Stimulated activated CD8-positive, alpha-beta memory T cell treated with anti-CD3 and anti-CD28 coated beads, Interleukin-7, amount 100 ng/mL, for 24 hours (primary cell): ENCODE measurements around the gene OR5K1.

Source experiments
- DNase-seq: peaks from one replicate; pipeline ENCODE4 v3.0.0-alpha.2; 2020; ENCODE audit warnings: low read depth

Gene OR5K1

DNA sequence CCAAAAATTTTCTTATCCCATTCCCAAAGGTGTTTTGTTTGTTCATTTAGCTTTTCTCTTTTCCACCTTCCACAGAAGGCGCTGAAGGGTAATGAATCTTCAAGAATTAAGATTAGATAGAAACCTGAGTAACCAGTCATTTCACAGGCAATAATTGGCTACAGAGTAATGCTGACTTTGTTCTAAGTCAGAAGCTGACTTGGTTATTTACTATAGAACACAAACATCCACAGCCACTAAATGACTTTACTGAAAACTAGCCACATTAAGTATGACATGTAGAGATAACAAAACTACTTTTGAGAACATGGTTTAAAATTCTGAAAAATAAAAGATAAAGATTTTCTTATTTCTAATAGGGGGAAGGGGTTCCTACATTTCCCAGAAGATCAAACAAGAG is 51.9 kb downstream of the OR5K1 start:
- DNase-seq, result no peak

DNA sequence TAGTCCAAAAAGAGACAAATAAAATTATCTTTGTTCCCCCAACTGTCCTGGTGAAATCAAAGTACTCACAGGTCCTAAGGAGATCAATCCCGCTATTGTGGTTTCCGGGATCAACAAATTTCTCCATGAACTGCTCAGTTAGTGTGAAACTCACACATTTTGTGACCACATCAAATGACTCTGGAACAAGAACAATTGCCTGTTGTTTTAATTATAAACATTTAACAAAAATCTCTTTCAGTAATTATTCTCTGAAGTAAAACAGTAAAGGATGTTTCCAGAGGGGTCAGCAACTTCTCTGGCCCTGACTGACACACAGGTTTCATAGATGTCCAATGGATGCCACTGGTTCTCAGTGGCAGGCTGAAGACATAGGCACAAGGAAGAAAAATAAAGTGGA is 55.8 kb downstream of the OR5K1 start:
- no peak for DNase-seq

DNA sequence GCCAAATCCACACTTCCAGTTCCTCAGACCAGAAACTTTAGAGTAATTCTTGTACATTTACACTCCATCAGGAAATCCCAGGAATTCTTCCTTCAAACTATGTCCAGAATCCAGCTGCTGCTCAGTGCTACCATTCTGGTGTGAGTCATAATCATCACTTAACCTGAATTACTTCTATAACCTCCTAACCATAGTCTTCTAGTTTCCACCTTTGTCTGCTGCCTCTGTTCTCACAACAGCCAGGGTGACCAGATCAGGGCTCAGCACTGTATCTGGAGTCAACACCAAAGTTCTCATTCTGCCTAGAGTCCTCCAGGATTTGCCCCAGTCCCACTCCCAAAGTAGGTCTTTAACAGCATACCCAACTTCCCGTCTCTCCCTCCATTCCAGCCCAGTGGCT is 56.4 kb downstream of the OR5K1 start:
- DNase-seq, result no peak

DNA sequence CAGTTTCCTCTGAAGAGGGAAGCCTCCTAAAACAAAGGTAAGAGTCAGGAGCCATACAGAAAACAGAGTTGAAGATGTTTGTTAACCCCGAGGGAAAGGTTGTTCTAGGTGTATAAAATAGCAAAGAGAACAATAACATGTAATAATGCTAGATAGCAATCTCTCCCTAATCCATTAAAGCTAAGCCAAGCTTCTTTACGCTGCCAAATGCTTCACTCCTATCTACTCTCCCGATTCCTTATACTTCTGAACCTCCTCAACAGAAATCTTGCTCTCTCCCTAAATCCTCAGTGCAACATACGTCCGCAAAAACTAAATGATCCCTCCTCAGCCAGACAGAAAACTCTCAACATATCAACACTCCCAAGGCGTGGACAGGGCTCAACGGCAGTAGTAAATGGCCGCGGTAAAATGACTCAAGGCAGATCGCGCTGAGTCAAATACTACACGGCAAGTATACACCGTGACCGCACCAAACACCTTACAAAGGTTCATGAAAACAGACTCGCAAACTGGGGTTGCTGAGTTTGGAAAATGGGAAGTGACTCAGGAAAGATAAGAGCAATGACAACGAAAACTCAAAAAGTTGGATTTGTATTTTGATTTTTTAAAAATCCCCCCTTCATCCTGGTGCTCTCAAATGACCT is 59.0 kb downstream of the OR5K1 start:
- peak; percentile 32 for DNase-seq
